SU-DHL-6 (cell line): ENCODE data around the gene LAMB2.
A peak's percentile ranks its signal among the peaks of the same experiment; 100 is the strongest.

Experiments
- H2AFZ ChIP-seq: fragments of 200-600 bp; sonication (generic); 2 replicates; pipeline ENCODE4 v1.6.1; 2014; ENCODE audit warnings: low read depth, mild to moderate bottlenecking, moderate library complexity, mixed read lengths, antibody characterized with exemption, low read length; ENCODE audit not compliant: severe bottlenecking
- H3F3A ChIP-seq: fragments of 200-600 bp; shearing (Covaris generic); 2 replicates; pipeline ENCODE4 v1.6.0; 2016; ENCODE audit warnings: antibody characterized with exemption, mild to moderate bottlenecking; ENCODE audit not compliant: insufficient read depth
- H3K27ac ChIP-seq: fragments of 200-600 bp; sonication (generic); 2 replicates; pipeline ENCODE4 v1.5.1; 2016; ENCODE audit warnings: low read depth, mild to moderate bottlenecking, low read length, moderate library complexity, mixed read lengths
- H3K27me3 ChIP-seq: fragments of 200-600 bp; sonication (generic), shearing (Covaris generic); 2 replicates; pipeline ENCODE4 v1.6.0; 2014; ENCODE audit warnings: mild to moderate bottlenecking, low read length
- H3K36me3 ChIP-seq: fragments of 200-600 bp; sonication (generic); 2 replicates; pipeline ENCODE4 v1.6.1; 2014; ENCODE audit warnings: mild to moderate bottlenecking, low read length, mixed read lengths
- H3K4me2 ChIP-seq: fragments of 300-600, 200-600 bp; shearing (Covaris generic), sonication (generic); 2 replicates; pipeline ENCODE4 v1.6.0; 2014; ENCODE audit warnings: low read length, low read depth, mild to moderate bottlenecking; ENCODE audit not compliant: poor library complexity, severe bottlenecking
- H3K4me3 ChIP-seq: fragments of 200-600 bp; sonication (generic); 2 replicates; pipeline ENCODE4 v1.5.1; 2014; ENCODE audit warnings: antibody characterized with exemption, low read length, mild to moderate bottlenecking, mixed read lengths; ENCODE audit not compliant: insufficient read depth, poor library complexity, severe bottlenecking
- H3K79me2 ChIP-seq: fragments of 200-600 bp; sonication (generic); 2 replicates; pipeline ENCODE4 v1.6.1; 2014; ENCODE audit warnings: mild to moderate bottlenecking, low read length, moderate library complexity; ENCODE audit not compliant: insufficient read depth
- H3K9ac ChIP-seq: fragments of 200-600 bp; sonication (generic); 2 replicates; pipeline ENCODE4 v1.7.0; 2014; ENCODE audit warnings: mild to moderate bottlenecking, low read length
- H3K9me2 ChIP-seq: fragments of 200-600 bp; sonication (generic); replicated peaks from 2 replicates; pipeline ENCODE4 v1.6.1; 2014; ENCODE audit warnings: low read length; ENCODE audit not compliant: insufficient read depth
- H3K9me3 ChIP-seq: fragments of 200-600 bp; sonication (generic); 2 replicates; pipeline ENCODE4 v1.6.1; 2014; ENCODE audit warnings: low read length, mixed read lengths; ENCODE audit not compliant: insufficient read depth
- H4K20me1 ChIP-seq: fragments of 200-600 bp; sonication (generic); 2 replicates; pipeline ENCODE4 v1.6.1; 2014; ENCODE audit warnings: low read depth, mild to moderate bottlenecking, antibody characterized with exemption, low read length, moderate library complexity, mixed read lengths
- CTCF ChIP-seq: fragments of 200-600 bp; sonication (generic); IDR thresholded peaks from one replicate; pipeline ENCODE4 v1.5.1; 2017; ENCODE audit warnings: antibody characterized with exemption, mild to moderate bottlenecking, low read length, moderate library complexity; ENCODE audit not compliant: insufficient read depth, poor library complexity, severe bottlenecking
- EZH2phosphoT487 ChIP-seq: fragments of 200-600 bp; sonication (generic), shearing (Covaris generic); conservative IDR thresholded peaks from 2 replicates; pipeline ENCODE4 v1.6.1; 2018; ENCODE audit warnings: mild to moderate bottlenecking, antibody characterized with exemption, low read length, moderate library complexity, mixed read lengths

Gene LAMB2

GRCh38 chr3:49131576-49131975 is 1.3 kb downstream of the LAMB2 start:
- Histone ChIP-seq H3K79me2 (no peaks in the 10 kb centered on the region), H4K20me1 (no peaks in the 10 kb centered on the region), H3K27me3 (no peaks in the 10 kb centered on the region), H3K36me3 (no peaks in the 10 kb centered on the region), H3K4me3 (no peak overlapping the region), H3K9me3 (no peaks in the 10 kb centered on the region), H2AFZ (no peak overlapping the region), H3K4me2 (no peak overlapping the region), H3K9ac (no peak overlapping the region), H3K27ac (no peak overlapping the region), H3F3A (no peaks in the 10 kb centered on the region), H3K9me2 (no peaks in the 10 kb centered on the region)
- TF ChIP-seq EZH2phosphoT487 (no peak), CTCF (no peak)

- TF ChIP-seq EZH2phosphoT487 (no peak), CTCF (no peak)
- H3K36me3 ChIP-seq = no peaks in the 10 kb centered on the region
- no peak overlapping the region for H3K9ac ChIP-seq
- no peak overlapping the region for H3K4me3 ChIP-seq
- H3K9me3 ChIP-seq = no peaks in the 10 kb centered on the region
- no peak overlapping the region for H3K27ac ChIP-seq
- H3F3A ChIP-seq = no peaks in the 10 kb centered on the region
- H3K79me2 ChIP-seq = no peaks in the 10 kb centered on the region
- no peaks in the 10 kb centered on the region for H3K27me3 ChIP-seq
- no peaks in the 10 kb centered on the region for H4K20me1 ChIP-seq
- H2AFZ ChIP-seq = no peak overlapping the region
- H3K9me2 ChIP-seq = no peaks in the 10 kb centered on the region
- no peak overlapping the region for H3K4me2 ChIP-seq
Measured at GRCh38 chr3:49131040-49131439, 1.8 kb downstream of the LAMB2 start.

GRCh38 chr3:49124991-49125670 is 7.7 kb downstream of the LAMB2 start:
- Histone ChIP-seq H3K36me3 (no peaks in the 10 kb centered on the region), H3K79me2 (no peaks in the 10 kb centered on the region; the same call in 1 of the 2 replicates), H3K27ac (no peak overlapping the region), H3F3A (peaks cover 11% of the 10 kb centered on the region), H4K20me1 (no peaks in the 10 kb centered on the region), H3K9me2 (no peaks in the 10 kb centered on the region), H3K4me3 (no peak overlapping the region), H3K9me3 (no peaks in the 10 kb centered on the region), H3K9ac (no peak overlapping the region), H3K4me2 (no peak overlapping the region), H3K27me3 (no peaks in the 10 kb centered on the region), H2AFZ (no peak overlapping the region)
- peak; percentile 60 for TF ChIP-seq CTCF
- TF ChIP-seq EZH2phosphoT487 = no peak
